Right forelimb (tissue), 1 donor: ENCODE data around the gene TGFB3.
"Not testable (repeated sequence)": the region's sequence is repeated elsewhere in the genome, so short reads cannot be mapped to it uniquely, and the experiment has no call there.

Experiments
- DNase-seq: peaks from one replicate; pipeline ENCODE4 v3.0.0-alpha.2; 2018

Gene TGFB3

GRCh38 chr14:75946785-75947184 is 35.0 kb downstream of the TGFB3 start:
- DNase-seq: no peak

- no peak for DNase-seq
Observed at GRCh38 chr14:75944607-75945241, 37.1 kb downstream of the TGFB3 start.

DNA sequence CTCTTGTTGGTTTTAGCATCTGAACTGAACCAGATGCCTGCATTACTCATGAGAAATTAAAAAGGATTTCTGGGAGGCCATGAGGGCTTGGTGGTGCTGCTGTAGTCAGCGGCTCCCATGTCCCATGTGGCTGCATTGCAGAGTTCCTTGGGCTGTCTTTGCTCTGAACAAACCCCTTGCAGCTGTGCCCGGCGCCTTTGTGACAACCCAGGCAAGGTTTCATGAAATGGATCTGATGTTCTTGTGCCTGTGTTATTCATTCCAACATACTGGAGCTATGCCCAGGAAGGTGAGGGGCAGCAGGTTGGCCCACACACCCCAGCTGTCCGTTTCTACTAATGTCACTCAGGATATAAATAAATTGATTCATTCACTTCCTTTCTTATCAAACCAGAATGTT is 40.8 kb downstream of the TGFB3 start:
- no peak for DNase-seq

DNA sequence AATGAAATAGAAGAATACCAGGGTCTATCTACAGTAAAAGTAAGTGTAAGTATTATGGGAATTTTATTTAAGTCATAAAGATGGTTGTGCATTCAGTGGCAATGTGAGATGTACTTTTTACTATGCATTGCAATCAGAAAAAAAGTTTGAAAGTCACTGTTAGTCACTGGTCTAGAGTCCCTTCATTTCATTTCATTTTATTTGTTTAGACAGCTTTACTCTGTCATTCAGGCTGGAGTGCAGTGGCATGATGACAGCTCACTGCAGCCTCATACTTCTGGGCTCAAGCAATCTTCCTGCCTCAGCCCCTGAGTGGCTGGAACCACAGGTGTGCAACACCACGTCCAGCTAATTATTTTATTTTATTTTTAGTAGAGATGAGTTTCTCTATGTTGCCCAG is 42.6 kb downstream of the TGFB3 start:
- DNase-seq: no peak

DNA sequence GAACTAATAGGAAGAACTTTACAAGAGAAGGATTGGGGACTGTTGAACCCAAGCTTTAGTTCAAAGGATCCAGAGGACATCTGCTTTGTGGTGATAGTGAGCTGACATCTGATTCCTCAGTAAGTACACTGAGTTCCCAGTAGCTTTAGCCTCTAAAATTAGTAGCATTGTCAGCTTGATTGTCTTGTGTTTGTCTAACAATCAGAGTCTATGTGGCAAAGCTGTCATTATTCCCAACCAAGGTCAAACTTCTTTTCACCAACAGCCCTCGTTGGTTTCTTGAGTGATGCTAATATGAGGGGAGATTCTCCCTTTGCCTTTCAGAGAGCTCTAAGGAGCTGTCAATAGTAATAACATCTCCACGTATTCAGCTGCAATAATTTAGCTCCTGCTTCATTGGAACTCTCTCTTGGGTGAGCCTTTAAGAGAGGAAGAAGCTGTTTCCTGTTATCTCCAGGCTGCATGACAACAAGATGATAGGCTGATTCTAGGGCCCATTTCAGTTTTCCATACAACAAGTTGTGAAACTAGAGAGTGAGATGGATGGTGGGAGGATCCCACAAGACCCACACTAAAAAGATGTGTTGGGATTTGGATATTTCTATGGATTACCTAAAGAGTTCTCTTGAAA is 46.7 kb downstream of the TGFB3 start:
- no peak for DNase-seq

- no peak for DNase-seq
Observed at GRCh38 chr14:75933712-75934296, 48.0 kb downstream of the TGFB3 start.

DNA sequence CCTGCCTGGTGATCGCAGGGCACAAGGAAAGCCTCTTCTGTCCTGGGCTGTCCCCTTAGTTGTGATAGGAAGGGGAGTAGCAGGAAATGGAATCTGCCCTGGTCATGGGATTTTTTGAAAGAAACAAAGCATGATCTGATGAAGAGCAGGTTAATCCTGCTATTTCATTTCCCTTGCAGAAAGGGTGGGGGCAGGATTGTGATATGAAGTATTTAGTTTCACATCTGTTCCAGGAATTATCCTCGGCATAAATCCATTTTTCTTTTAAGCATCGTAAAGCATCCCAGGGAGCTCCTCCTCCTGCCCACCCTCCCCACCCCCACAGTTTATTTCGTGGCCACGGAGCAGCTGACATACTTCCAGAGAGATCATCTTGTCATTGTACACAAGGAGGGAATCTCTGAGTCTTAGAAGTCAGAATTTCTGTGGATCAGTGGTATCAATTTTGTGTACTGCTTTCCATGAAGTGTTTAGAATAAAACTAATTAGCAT is 53.1 kb downstream of the TGFB3 start:
- no peak for DNase-seq

DNA sequence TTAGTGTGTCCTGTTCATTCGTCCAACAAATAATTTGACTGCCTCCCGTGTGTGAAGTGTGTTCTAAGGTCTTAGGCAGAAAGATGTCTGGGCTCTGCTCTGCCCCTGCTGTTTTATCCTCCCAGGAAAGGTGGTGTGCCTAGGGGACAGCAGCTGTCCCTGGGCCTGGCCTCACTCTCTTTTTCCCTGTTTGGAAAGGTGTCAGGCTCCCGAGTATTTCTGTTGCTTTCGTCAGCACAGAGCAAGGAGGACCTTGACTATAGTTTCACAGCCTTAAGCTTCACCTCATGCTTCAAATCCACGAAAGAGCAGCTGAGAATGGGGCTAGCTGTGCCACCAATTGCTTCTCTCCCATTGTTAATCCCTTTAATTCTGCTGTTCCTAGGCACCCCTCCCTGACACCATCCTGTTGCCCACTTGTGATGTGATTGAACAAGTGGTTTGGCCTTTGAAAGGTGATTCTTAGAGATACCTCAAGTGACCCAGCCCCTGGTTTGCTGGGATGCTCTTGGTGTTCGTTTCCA is 54.2 kb downstream of the TGFB3 start:
- no peak for DNase-seq

DNA sequence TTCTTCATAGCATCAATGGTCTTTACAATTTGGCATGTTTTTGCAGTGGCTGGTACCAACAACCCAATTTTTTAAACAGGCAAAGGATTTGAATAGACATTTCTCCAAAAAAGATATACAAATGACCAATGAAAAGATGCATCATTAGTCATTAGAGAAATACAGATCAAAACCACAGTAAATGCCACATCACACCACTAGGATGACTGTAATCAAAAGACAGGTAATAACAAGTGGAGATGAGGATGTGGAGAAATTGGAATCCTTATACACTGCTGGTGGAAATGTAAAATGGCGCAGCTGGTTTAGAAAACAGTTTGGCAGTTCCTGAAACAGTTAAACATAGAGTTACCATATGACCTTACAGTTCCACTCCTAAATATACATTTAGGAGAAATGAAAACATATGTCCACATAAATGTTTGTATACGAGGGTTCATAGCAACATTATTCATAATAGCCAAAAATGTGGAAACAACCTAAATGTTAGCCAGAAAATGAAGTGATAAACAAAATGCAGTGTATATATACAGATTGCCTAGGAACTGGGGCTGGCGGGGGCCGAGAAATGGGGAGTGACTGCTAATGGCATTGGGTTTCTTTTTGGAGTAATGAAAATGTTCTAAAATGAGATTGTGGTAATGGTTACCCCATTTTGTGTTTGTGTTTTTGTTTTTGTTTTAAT is 55.2 kb downstream of the TGFB3 start:
- no peak for DNase-seq

- not testable (repeated sequence) for DNase-seq
Observed at GRCh38 chr14:75925141-75925840, 56.5 kb downstream of the TGFB3 start.

- DNase-seq: not testable (repeated sequence)
Observed at GRCh38 chr14:75920421-75920820, 61.4 kb downstream of the TGFB3 start.

- DNase-seq: no peak
Observed at GRCh38 chr14:75917946-75918335, 63.9 kb downstream of the TGFB3 start.

DNA sequence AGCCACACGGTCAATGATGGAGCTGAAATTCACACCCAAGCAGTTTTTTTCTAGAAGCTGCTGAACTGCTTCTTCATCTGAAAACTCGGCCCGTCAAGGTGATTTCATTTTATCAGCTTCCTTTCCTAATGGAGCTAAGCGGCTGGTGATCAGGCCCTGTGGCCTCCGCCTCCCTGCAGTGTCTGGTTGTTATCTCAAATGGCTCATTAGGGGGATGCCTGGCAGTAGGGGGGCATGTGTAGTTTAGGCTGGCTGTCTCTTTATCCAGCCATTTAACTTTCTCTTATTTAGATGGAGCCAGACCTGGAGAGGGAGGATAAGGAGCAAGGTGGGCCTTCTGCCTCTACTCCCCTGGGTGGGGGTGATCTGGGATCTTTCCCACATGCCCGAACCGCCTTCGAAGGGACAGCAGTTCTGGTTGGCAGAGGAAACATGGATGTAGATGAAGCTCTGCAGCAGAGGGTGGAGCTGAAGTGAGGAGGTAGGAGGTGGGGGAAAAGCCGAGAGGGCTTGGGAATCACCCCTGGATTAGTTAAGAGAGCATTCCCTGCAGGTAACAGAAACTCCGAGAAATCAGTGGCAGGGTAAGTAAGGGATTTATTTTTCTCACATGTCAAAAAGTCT is 64.4 kb downstream of the TGFB3 start:
- no peak for DNase-seq

GRCh38 chr14:75915045-75915444 is 66.8 kb downstream of the TGFB3 start:
- DNase-seq: no peak

- no peak for DNase-seq
Observed at GRCh38 chr14:75913183-75913582, 68.6 kb downstream of the TGFB3 start.

GRCh38 chr14:75911883-75912282 is 69.9 kb downstream of the TGFB3 start:
- DNase-seq: no peak

DNA sequence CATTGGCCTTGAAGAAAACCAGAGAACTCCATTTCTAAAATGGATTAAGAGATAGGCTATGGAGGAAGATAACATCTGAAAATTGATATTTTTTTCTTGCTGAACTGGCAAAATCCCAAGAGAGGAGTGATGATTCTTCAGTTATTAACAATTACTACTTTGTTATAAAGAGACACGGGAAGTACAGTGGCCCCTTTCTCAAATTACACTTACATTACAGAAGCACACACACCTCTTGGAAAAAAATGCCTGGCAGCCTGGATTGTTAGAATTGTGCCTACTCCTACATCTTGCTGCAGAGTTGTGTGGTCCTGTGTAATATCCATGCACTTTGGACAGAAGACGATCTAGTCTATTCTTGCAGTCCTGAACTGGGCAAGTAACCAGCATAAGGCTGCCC is 71.7 kb downstream of the TGFB3 start:
- DNase-seq: no peak

DNA sequence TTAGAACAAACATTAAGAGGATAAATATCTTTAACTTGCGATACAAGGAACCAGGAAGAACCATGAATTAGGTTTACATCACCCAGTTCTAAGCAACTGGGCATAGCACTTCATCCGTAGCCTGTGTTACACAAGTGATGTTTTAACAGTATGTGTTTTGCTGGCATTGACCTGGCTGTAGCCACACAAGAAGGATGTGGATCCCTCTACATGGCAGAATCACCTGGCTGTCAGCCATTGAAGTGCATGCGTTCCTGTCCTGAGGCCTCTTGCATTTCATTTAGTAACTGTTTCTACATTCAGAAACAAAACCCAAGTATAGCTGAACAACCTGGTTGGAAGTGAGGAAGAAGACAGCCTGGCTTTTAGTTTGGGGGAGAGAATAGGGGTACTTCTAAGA is 72.2 kb downstream of the TGFB3 start:
- DNase-seq: no peak
